NCI-H2107 treated with DMSO at 0.1 percent for 48 hours (cell line): ENCODE results near the gene IDH3A.

Experiments used
- DNase-seq: peaks from one replicate; lab custom pipeline; 2025; ENCODE audit not compliant: unreplicated experiment; lab: John Stamatoyannopoulos, UW

IDH3A gene

GRCh38 chr15:78216276-78217104 is 67.3 kb downstream of the IDH3A start:
- DNase-seq: no peak

DNA sequence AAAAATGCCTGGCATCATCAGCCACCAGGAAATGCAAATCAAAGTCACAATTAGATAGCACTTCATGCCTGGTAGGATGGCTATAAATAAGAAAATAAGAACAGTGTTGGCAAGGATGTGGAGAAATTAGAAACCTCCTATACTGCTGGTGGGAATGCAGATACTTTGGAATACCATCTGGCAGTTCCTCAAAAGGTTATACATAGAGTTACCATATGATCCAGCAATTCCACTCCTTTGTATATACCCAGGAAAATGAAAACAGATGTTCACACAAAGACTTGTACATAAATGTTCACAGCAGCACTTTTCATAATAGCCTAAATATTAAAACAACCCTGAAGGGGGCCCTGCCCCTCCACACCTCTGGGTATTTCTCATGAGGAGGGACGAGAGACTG is 71.6 kb downstream of the IDH3A start:
- no peak for DNase-seq
